Measurements from ENCODE around the gene MRPL36.

The MRPL36 gene

GRCh38 chr5:1780614-1780930 is 19.1 kb downstream of the MRPL36 start:
- Mint-ChIP-seq H3K4me1 (ENCODE audit: low read depth) (no peaks in the 10 kb centered on the region), H3K36me3 (ENCODE audit: low read depth) (no peaks in the 10 kb centered on the region), H3K4me3 (no peak overlapping the region), H3K9me3 (no peaks in the 10 kb centered on the region), H3K27me3 (peaks cover 11% of the 10 kb centered on the region), H3K27ac (no peak overlapping the region)
- intact Hi-C loops (cut with micrococcal nuclease) = no loop called here

- H3K4me1 Mint-ChIP-seq (ENCODE audit: low read depth) = no peaks in the 10 kb centered on the region
- H3K9me3 Mint-ChIP-seq = no peaks in the 10 kb centered on the region
- H3K36me3 Mint-ChIP-seq (ENCODE audit: low read depth) = no peaks in the 10 kb centered on the region
- peaks cover 11% of the 10 kb centered on the region for H3K27me3 Mint-ChIP-seq
- H3K4me3 Mint-ChIP-seq = no peak overlapping the region
- no peak overlapping the region for H3K27ac Mint-ChIP-seq
- intact Hi-C loops (cut with micrococcal nuclease) = no loop called here
Observed at GRCh38 chr5:1779782-1780613, 19.6 kb downstream of the MRPL36 start.

- no peak overlapping the region for H3K4me3 Mint-ChIP-seq
- no peaks in the 10 kb centered on the region for H3K9me3 Mint-ChIP-seq
- H3K27me3 Mint-ChIP-seq = peaks cover 6% of the 10 kb centered on the region
- no peaks in the 10 kb centered on the region for H3K36me3 Mint-ChIP-seq (ENCODE audit: low read depth)
- intact Hi-C loops (cut with micrococcal nuclease) = no loop called here
- no peak overlapping the region for H3K27ac Mint-ChIP-seq
- H3K4me1 Mint-ChIP-seq (ENCODE audit: low read depth) = no peaks in the 10 kb centered on the region
Observed at GRCh38 chr5:1779021-1779680, 20.5 kb downstream of the MRPL36 start.

- Mint-ChIP-seq H3K27ac (no peak overlapping the region), H3K36me3 (ENCODE audit: low read depth) (no peaks in the 10 kb centered on the region), H3K9me3 (no peaks in the 10 kb centered on the region), H3K27me3 (peaks cover 6% of the 10 kb centered on the region), H3K4me1 (ENCODE audit: low read depth) (no peaks in the 10 kb centered on the region), H3K4me3 (no peak overlapping the region)
- intact Hi-C loops (cut with micrococcal nuclease) = no loop called here
Observed at GRCh38 chr5:1778138-1779020, 21.3 kb downstream of the MRPL36 start.

GRCh38 chr5:1777281-1778137 is 22.1 kb downstream of the MRPL36 start:
- Mint-ChIP-seq H3K27ac (no peak overlapping the region), H3K36me3 (ENCODE audit: low read depth) (no peaks in the 10 kb centered on the region), H3K4me1 (ENCODE audit: low read depth) (no peaks in the 10 kb centered on the region), H3K9me3 (no peaks in the 10 kb centered on the region), H3K4me3 (no peak overlapping the region), H3K27me3 (peaks cover 9% of the 10 kb centered on the region)
- intact Hi-C loops (cut with micrococcal nuclease) = no loop called here

GRCh38 chr5:1776831-1777230 is 22.8 kb downstream of the MRPL36 start:
- Mint-ChIP-seq H3K27me3 (peaks cover 11% of the 10 kb centered on the region), H3K4me3 (no peak overlapping the region), H3K27ac (no peak overlapping the region), H3K9me3 (no peaks in the 10 kb centered on the region), H3K36me3 (ENCODE audit: low read depth) (no peaks in the 10 kb centered on the region), H3K4me1 (ENCODE audit: low read depth) (no peaks in the 10 kb centered on the region)
- intact Hi-C loops (cut with micrococcal nuclease) = no loop called here

- intact Hi-C loops (cut with micrococcal nuclease) = no loop called here
- Mint-ChIP-seq H3K27ac (no peak overlapping the region), H3K4me1 (ENCODE audit: low read depth) (no peaks in the 10 kb centered on the region), H3K9me3 (no peaks in the 10 kb centered on the region), H3K27me3 (peaks cover 10% of the 10 kb centered on the region), H3K36me3 (ENCODE audit: low read depth) (no peaks in the 10 kb centered on the region), H3K4me3 (no peak overlapping the region)
Observed at GRCh38 chr5:1772634-1773033, 27.0 kb downstream of the MRPL36 start.

GRCh38 chr5:1771149-1772065 is 28.2 kb downstream of the MRPL36 start:
- Mint-ChIP-seq H3K4me1 (ENCODE audit: low read depth) (no peaks in the 10 kb centered on the region), H3K27me3 (peaks cover 5% of the 10 kb centered on the region), H3K27ac (no peak overlapping the region), H3K4me3 (no peak overlapping the region), H3K9me3 (no peaks in the 10 kb centered on the region), H3K36me3 (ENCODE audit: low read depth) (no peaks in the 10 kb centered on the region)
- intact Hi-C loops (cut with micrococcal nuclease) = no loop called here

- Mint-ChIP-seq H3K4me3 (no peak overlapping the region), H3K4me1 (ENCODE audit: low read depth) (no peaks in the 10 kb centered on the region), H3K27ac (no peak overlapping the region), H3K27me3 (peaks cover 5% of the 10 kb centered on the region), H3K9me3 (no peaks in the 10 kb centered on the region), H3K36me3 (ENCODE audit: low read depth) (no peaks in the 10 kb centered on the region)
- intact Hi-C loops (cut with micrococcal nuclease) = no loop called here
Observed at GRCh38 chr5:1770443-1770802, 29.2 kb downstream of the MRPL36 start.

GRCh38 chr5:1769752-1770442 is 29.7 kb downstream of the MRPL36 start:
- no peak overlapping the region for H3K27ac Mint-ChIP-seq
- H3K9me3 Mint-ChIP-seq = no peaks in the 10 kb centered on the region
- intact Hi-C loops (cut with micrococcal nuclease) = no loop called here
- H3K4me3 Mint-ChIP-seq = no peak overlapping the region
- H3K36me3 Mint-ChIP-seq (ENCODE audit: low read depth) = no peaks in the 10 kb centered on the region
- peaks cover 5% of the 10 kb centered on the region for H3K27me3 Mint-ChIP-seq
- H3K4me1 Mint-ChIP-seq (ENCODE audit: low read depth) = no peaks in the 10 kb centered on the region

- no peak overlapping the region for H3K27ac Mint-ChIP-seq
- peaks cover 9% of the 10 kb centered on the region for H3K27me3 Mint-ChIP-seq
- H3K4me3 Mint-ChIP-seq = no peak overlapping the region
- H3K4me1 Mint-ChIP-seq (ENCODE audit: low read depth) = no peaks in the 10 kb centered on the region
- intact Hi-C loops (cut with micrococcal nuclease) = no loop called here
- no peaks in the 10 kb centered on the region for H3K36me3 Mint-ChIP-seq (ENCODE audit: low read depth)
- no peaks in the 10 kb centered on the region for H3K9me3 Mint-ChIP-seq
Observed at GRCh38 chr5:1769017-1769640, 30.5 kb downstream of the MRPL36 start.

Measured in dendritic cell treated with granulocyte-macrophage colony-stimulating factor and Interleukin-4, amounts not matched to agents 40 ng/mL and 50 ng/mL, for 4 days (primary cell).